ENCODE measurements around the gene PPP4C. TPM values are rescaled to one million over a fixed set of nuclear protein-coding genes. Genes with fewer than 3 reads are reported as not detected.

Gene PPP4C
- polyA plus RNA-seq, 4 donors, result 93.0 to 145 (median 122) TPM

GRCh38 chr16:30116291-30117207, 40.8 kb downstream of the PPP4C start:
- 69 to 82% (median 71%) methylated on average over 16 of the region's 16 CpGs for WGBS, 3 donors
- no peaks in the 10 kb centered on the region for H3K9me3 ChIP-seq (ENCODE audit: control insufficient read depth in 2 of 2, insufficient read depth in 1 of 2, low read depth in 1 of 2, low read length in 1 of 2)
- DNase-seq (peak in 1 of 2 donors; percentile 45), FAIRE-seq (no peak)
- H3K4me1 ChIP-seq (ENCODE audit: control insufficient read depth in 3 of 3, insufficient read depth in 2 of 3, low read depth in 1 of 3, low read length in 2 of 3), result peaks cover 3 to 80% (median 11%) of the 10 kb centered on the region in 3 donors
- peak overlapping the region; percentile 74 to 77 (median 75) for H3K27ac ChIP-seq (ENCODE audit: low read depth in 1 of 3, low read length in 2 of 3)
- no peaks in the 10 kb centered on the region for H3K27me3 ChIP-seq (ENCODE audit: control insufficient read depth in 3 of 3, insufficient read depth in 3 of 3, low read length in 3 of 3)
- peaks cover 9 to 98% (median 15%) of the 10 kb centered on the region in 3 donors for H3K36me3 ChIP-seq (ENCODE audit: control insufficient read depth in 3 of 3, insufficient read depth in 2 of 3, low read depth in 1 of 3, low read length in 3 of 3)
- H3K4me3 ChIP-seq (ENCODE audit: low read depth in 1 of 3, low read length in 3 of 3), result no peak overlapping the region

GRCh38 chr16:30117768-30118167, 42.0 kb downstream of the PPP4C start:
- FAIRE-seq (no peak), DNase-seq (no peak)
- no peaks in the 10 kb centered on the region for H3K27me3 ChIP-seq (ENCODE audit: control insufficient read depth in 3 of 3, insufficient read depth in 3 of 3, low read length in 3 of 3)
- no peaks in the 10 kb centered on the region for H3K9me3 ChIP-seq (ENCODE audit: control insufficient read depth in 2 of 2, insufficient read depth in 1 of 2, low read depth in 1 of 2, low read length in 1 of 2)
- peak overlapping the region in 2 of 3 donors; percentile 74 to 77 for H3K27ac ChIP-seq (ENCODE audit: low read depth in 1 of 3, low read length in 2 of 3)
- peaks cover 3 to 88% (median 12%) of the 10 kb centered on the region in 3 donors for H3K4me1 ChIP-seq (ENCODE audit: control insufficient read depth in 3 of 3, insufficient read depth in 2 of 3, low read depth in 1 of 3, low read length in 2 of 3)
- no peak overlapping the region for H3K4me3 ChIP-seq (ENCODE audit: low read depth in 1 of 3, low read length in 3 of 3)
- peaks cover 9 to 97% (median 12%) of the 10 kb centered on the region in 3 donors for H3K36me3 ChIP-seq (ENCODE audit: control insufficient read depth in 3 of 3, insufficient read depth in 2 of 3, low read depth in 1 of 3, low read length in 3 of 3)
- 94 to 98% (median 95%) methylated on average over 10 of the region's 10 CpGs for WGBS, 3 donors

- Histone ChIP-seq H3K9me3 (ENCODE audit: control insufficient read depth in 2 of 2, insufficient read depth in 1 of 2, low read depth in 1 of 2, low read length in 1 of 2) (no peaks in the 10 kb centered on the region), H3K4me3 (ENCODE audit: low read depth in 1 of 3, low read length in 3 of 3) (no peak overlapping the region), H3K4me1 (ENCODE audit: control insufficient read depth in 3 of 3, insufficient read depth in 2 of 3, low read depth in 1 of 3, low read length in 2 of 3) (peaks cover 0 to 78% (median 12%) of the 10 kb centered on the region in 3 donors), H3K36me3 (ENCODE audit: control insufficient read depth in 3 of 3, insufficient read depth in 2 of 3, low read depth in 1 of 3, low read length in 3 of 3) (peaks cover 6 to 80% (median 9%) of the 10 kb centered on the region in 3 donors), H3K27ac (ENCODE audit: low read depth in 1 of 3, low read length in 2 of 3) (peak overlapping the region in 2 of 3 donors; percentile 93 to 99), H3K27me3 (ENCODE audit: control insufficient read depth in 3 of 3, insufficient read depth in 3 of 3, low read length in 3 of 3) (no peaks in the 10 kb centered on the region)
- FAIRE-seq (no peak), DNase-seq (no peak)
- WGBS, 3 donors, result 83 to 90% (median 87%) methylated on average over 2 of the region's 2 CpGs
These were observed 43.6 kb downstream of the PPP4C start for GRCh38 chr16:30119428-30119827.

- H3K36me3 ChIP-seq (ENCODE audit: control insufficient read depth in 3 of 3, insufficient read depth in 2 of 3, low read depth in 1 of 3, low read length in 3 of 3), result peaks cover 6 to 69% (median 9%) of the 10 kb centered on the region in 3 donors
- peaks cover 0 to 70% (median 12%) of the 10 kb centered on the region in 3 donors for H3K4me1 ChIP-seq (ENCODE audit: control insufficient read depth in 3 of 3, insufficient read depth in 2 of 3, low read depth in 1 of 3, low read length in 2 of 3)
- WGBS, 3 donors, result 31 to 58% (median 34%) methylated on average over 2 to 3 of the region's 3 CpGs
- H3K27me3 ChIP-seq (ENCODE audit: control insufficient read depth in 3 of 3, insufficient read depth in 3 of 3, low read length in 3 of 3), result no peaks in the 10 kb centered on the region
- peak; percentile 94 to 99 for DNase-seq
- no peaks in the 10 kb centered on the region for H3K9me3 ChIP-seq (ENCODE audit: control insufficient read depth in 2 of 2, insufficient read depth in 1 of 2, low read depth in 1 of 2, low read length in 1 of 2)
- no peak for FAIRE-seq
- no peak overlapping the region for H3K4me3 ChIP-seq (ENCODE audit: low read depth in 1 of 3, low read length in 3 of 3)
- peak overlapping the region; percentile 93 to 99 (median 96) for H3K27ac ChIP-seq (ENCODE audit: low read depth in 1 of 3, low read length in 2 of 3)
These were observed 44.7 kb downstream of the PPP4C start for GRCh38 chr16:30120340-30121105.

- peak overlapping the region; percentile 93 to 99 (median 96) for H3K27ac ChIP-seq (ENCODE audit: low read depth in 1 of 3, low read length in 2 of 3)
- H3K4me1 ChIP-seq (ENCODE audit: control insufficient read depth in 3 of 3, insufficient read depth in 2 of 3, low read depth in 1 of 3, low read length in 2 of 3), result peaks cover 0 to 56% (median 9%) of the 10 kb centered on the region in 3 donors
- FAIRE-seq (no peak), DNase-seq (peak; percentile 36 to 67)
- WGBS, 3 donors, result 43 to 70% (median 63%) methylated on average over 27 to 31 of the region's 31 CpGs
- H3K4me3 ChIP-seq (ENCODE audit: low read depth in 1 of 3, low read length in 3 of 3), result peak overlapping the region; percentile 88 to 97 (median 90)
- H3K36me3 ChIP-seq (ENCODE audit: control insufficient read depth in 3 of 3, insufficient read depth in 2 of 3, low read depth in 1 of 3, low read length in 3 of 3), result peaks cover 0 to 56% (median 5%) of the 10 kb centered on the region in 3 donors
- H3K9me3 ChIP-seq (ENCODE audit: control insufficient read depth in 2 of 2, insufficient read depth in 1 of 2, low read depth in 1 of 2, low read length in 1 of 2), result no peaks in the 10 kb centered on the region
- H3K27me3 ChIP-seq (ENCODE audit: control insufficient read depth in 3 of 3, insufficient read depth in 3 of 3, low read length in 3 of 3), result no peaks in the 10 kb centered on the region
These were observed 46.2 kb downstream of the PPP4C start for GRCh38 chr16:30121741-30122571.

GRCh38 chr16:30122604-30123160, 46.9 kb downstream of the PPP4C start:
- Histone ChIP-seq H3K9me3 (ENCODE audit: control insufficient read depth in 2 of 2, insufficient read depth in 1 of 2, low read depth in 1 of 2, low read length in 1 of 2) (no peaks in the 10 kb centered on the region), H3K27me3 (ENCODE audit: control insufficient read depth in 3 of 3, insufficient read depth in 3 of 3, low read length in 3 of 3) (no peaks in the 10 kb centered on the region), H3K4me3 (ENCODE audit: low read depth in 1 of 3, low read length in 3 of 3) (peak overlapping the region; percentile 88 to 97 (median 90)), H3K36me3 (ENCODE audit: control insufficient read depth in 3 of 3, insufficient read depth in 2 of 3, low read depth in 1 of 3, low read length in 3 of 3) (peaks cover 0 to 49% (median 4%) of the 10 kb centered on the region in 3 donors), H3K4me1 (ENCODE audit: control insufficient read depth in 3 of 3, insufficient read depth in 2 of 3, low read depth in 1 of 3, low read length in 2 of 3) (peaks cover 0 to 48% (median 5%) of the 10 kb centered on the region in 3 donors), H3K27ac (ENCODE audit: low read depth in 1 of 3, low read length in 2 of 3) (peak overlapping the region; percentile 93 to 99 (median 96))
- WGBS, 3 donors, result 1% methylated on average over 26 to 42 of the region's 42 CpGs
- FAIRE-seq (no peak), DNase-seq (peak; percentile 23 to 68)

- WGBS, 3 donors, result 79 to 88% (median 86%) methylated on average over 4 of the region's 4 CpGs
- Histone ChIP-seq H3K27me3 (ENCODE audit: control insufficient read depth in 3 of 3, insufficient read depth in 3 of 3, low read length in 3 of 3) (no peaks in the 10 kb centered on the region), H3K4me3 (ENCODE audit: low read depth in 1 of 3, low read length in 3 of 3) (no peak overlapping the region), H3K27ac (ENCODE audit: low read depth in 1 of 3, low read length in 2 of 3) (no peak overlapping the region), H3K36me3 (ENCODE audit: control insufficient read depth in 3 of 3, insufficient read depth in 2 of 3, low read depth in 1 of 3, low read length in 3 of 3) (peaks cover 0 to 26% (median 0%) of the 10 kb centered on the region in 3 donors), H3K9me3 (ENCODE audit: control insufficient read depth in 2 of 2, insufficient read depth in 1 of 2, low read depth in 1 of 2, low read length in 1 of 2) (no peaks in the 10 kb centered on the region), H3K4me1 (ENCODE audit: control insufficient read depth in 3 of 3, insufficient read depth in 2 of 3, low read depth in 1 of 3, low read length in 2 of 3) (peaks cover 0 to 27% (median 4%) of the 10 kb centered on the region in 3 donors)
- FAIRE-seq (no peak), DNase-seq (no peak)
These were observed 49.2 kb downstream of the PPP4C start for GRCh38 chr16:30124985-30125379.

All from small intestine (tissue), 7 donors.